GM12878 (cell line): Measurements from ENCODE around the gene CLIP3. TPM values are rescaled to one million over a fixed set of nuclear protein-coding genes. Genes with fewer than 3 reads are reported as not detected.
A peak's percentile ranks its signal among the peaks of the same experiment; 100 is the strongest.

Experiments
- ATAC-seq: fragments of 200-7000 bp; cut with Tn5 transposase; 3 replicates; pipeline ENCODE4 v1.9.1; 2020; ENCODE audit warnings: mild to moderate bottlenecking, moderate library complexity
- Bru-seq: library from RNA; stranded (reverse); fragments of 400-500 nt; gene quantifications from one replicate; lab custom pipeline; 2021; lab: Mats Ljungman, UMichigan
- BruChase-seq, 2 experiments: library from RNA; stranded (reverse); fragments of 400-500 nt; gene quantifications; one replicate each; lab custom pipeline; 2021; lab: Mats Ljungman, UMichigan
- BruUV-seq: library from RNA; stranded (reverse); fragments of 400-500 nt; replicated peaks from 2 replicates; lab custom pipeline; 2021; lab: Mats Ljungman, UMichigan
- CTCF ChIA-PET: fragments of 300-600 bp; sonication (Branson Sonifier 250); formaldehyde crosslinking; extraction: SDS; loops from one replicate; lab custom pipeline; 2021; ENCODE audit warnings: inconsistent platforms; lab: Yijun Ruan, JAX
- POLR2A ChIA-PET: fragments of 350-600 bp; formaldehyde crosslinking; extraction: SDS; loops from one replicate; lab custom pipeline; 2021; ENCODE audit warnings: inconsistent platforms; lab: Charles Lee
- RAD21 ChIA-PET: fragments of 300-600 bp; sonication (Branson Sonifier 250); formaldehyde crosslinking; loops from one replicate; lab custom pipeline; 2023; ENCODE audit warnings: antibody characterized with exemption; ENCODE audit not compliant: unreplicated experiment; lab: Charles Lee
- SMC1A ChIA-PET: fragments of 300-600 bp; sonication (Branson Sonifier 250); formaldehyde crosslinking; loops from one replicate; lab custom pipeline; 2023; ENCODE audit not compliant: unreplicated experiment, uncharacterized antibody; lab: Charles Lee
- DNase-seq: peaks from one replicate; pipeline ENCODE4 v3.0.0-alpha.2; 2011; ENCODE audit warnings: low read depth, low spot score
- FAIRE-seq: peaks from 3 replicates; lab custom pipeline; 2011; peaks lifted over from hg19 to GRCh38; lab: Jason Lieb, UNC
- H2AFZ ChIP-seq: 2 replicates; pipeline ENCODE4 v1.6.0; 2011; ENCODE audit warnings: low read depth, low read length, control low read depth; ENCODE audit not compliant: control insufficient read depth
- H3K27ac ChIP-seq: 2 replicates; pipeline ENCODE4 v1.5.1; 2011; ENCODE audit warnings: control low read depth; ENCODE audit not compliant: control insufficient read depth, insufficient read depth
- H3K27me3 ChIP-seq, 2 experiments: replicated peaks in 1 of 2; 2 replicates each; pipeline versions ENCODE4 v1.6.0 to v1.6.1; 2011; ENCODE audit warnings: low read length in 1 of 2; ENCODE audit not compliant: control insufficient read depth in 2 of 2, insufficient read depth in 2 of 2
- H3K36me3 ChIP-seq, 2 experiments: 2 replicates each; pipeline ENCODE4 v1.5.1; 2011; ENCODE audit warnings: low read length in 1 of 2; ENCODE audit not compliant: control insufficient read depth in 2 of 2, insufficient read depth in 2 of 2
- H3K4me1 ChIP-seq: 2 replicates; pipeline ENCODE4 v1.6.1; 2011; ENCODE audit warnings: mild to moderate bottlenecking, low read length, moderate library complexity, mixed read lengths; ENCODE audit not compliant: control insufficient read depth, insufficient read depth
- H3K4me2 ChIP-seq: 2 replicates; pipeline ENCODE4 v1.6.0; 2011; ENCODE audit warnings: control low read depth; ENCODE audit not compliant: control insufficient read depth, insufficient read depth
- H3K4me3 ChIP-seq: fragments of 200-600 bp; sonication (generic); 2 replicates; pipeline ENCODE4 v1.5.1; 2016
- H3K79me2 ChIP-seq: 2 replicates; pipeline ENCODE4 v1.6.0; 2011; ENCODE audit warnings: low read length; ENCODE audit not compliant: control insufficient read depth, insufficient read depth
- H3K9ac ChIP-seq: 2 replicates; pipeline ENCODE4 v1.8.0; 2011; ENCODE audit warnings: low read length, control low read depth, mixed read lengths; ENCODE audit not compliant: control insufficient read depth, insufficient read depth
- H3K9me3 ChIP-seq: replicated peaks from 3 replicates; pipeline ENCODE4 v1.5.1; 2011; ENCODE audit warnings: mild to moderate bottlenecking, low read length; ENCODE audit not compliant: control insufficient read depth, insufficient read depth
- H4K20me1 ChIP-seq: 2 replicates; pipeline ENCODE4 v1.6.0; 2011; ENCODE audit not compliant: control insufficient read depth, insufficient read depth
- EGR1 ChIP-seq, 2 experiments: IDR thresholded peaks; 1 replicate in 1 of 2; 2 replicates in 1 of 2; pipeline ENCODE4 v1.6.1; 2011 to 2012; ENCODE audit warnings: low read depth in 2 of 2, low read length in 2 of 2, borderline replicate concordance in 1 of 2, mild to moderate bottlenecking in 1 of 2, moderate library complexity in 1 of 2
- EZH2 ChIP-seq: IDR thresholded peaks from 2 replicates; pipeline ENCODE4 v1.6.1; 2012; ENCODE audit warnings: low read depth, mild to moderate bottlenecking, control low read depth, inconsistent platforms, low read length, borderline replicate concordance; ENCODE audit not compliant: control insufficient read depth
- POLR2A ChIP-seq: IDR thresholded peaks from 2 replicates; pipeline ENCODE4 v1.6.1; 2011; ENCODE audit warnings: low read depth, mild to moderate bottlenecking, low read length
- WGBS: methylation state at CpG from one replicate; pipeline ENCODE4 v1.1.6; 2016; ENCODE audit warnings: low lambda C conversion rate; ENCODE audit not compliant: insufficient replicate concordance, insufficient coverage; ENCODE audit errors: missing lambda C conversion rate; 5-methylcytosine and 5-hydroxymethylcytosine counted together
- in situ Hi-C: fragments of 300-500 bp; cut with MboI; formaldehyde crosslinking; loops from 9 replicates; pipeline ENCODE4 v1.14.3; 2018; ENCODE audit warnings: mixed read lengths
- intact Hi-C: fragments of 100-400 bp; cut with micrococcal nuclease; formaldehyde crosslinking; loops from one replicate; pipeline ENCODE4 v1.14.2; 2022; ENCODE audit not compliant: unreplicated experiment
- long read RNA-seq, 2 experiments: library from polyadenylated mRNA; unstranded; transcript quantifications; one replicate each; pipeline ENCODE4 v2.0.0, GENCODE V29; 2019 to 2020
- polyA minus RNA-seq, 3 experiments: library from RNA; depleted of rRNA, polyadenylated mRNA; stranded (reverse); fragments of >200 nt; gene quantifications; 2 replicates each; pipeline ENCODE4 v1.2.3, GENCODE V29; 2011
- polyA plus RNA-seq, 11 experiments: library from polyadenylated mRNA; depleted of rRNA in 4 of 11; unstranded in 6 of 11; stranded (reverse) in 5 of 11; fragments of >200 nt; fragmentation: Nextera tagmentation in 4 of 11; fragmentation: Illumina TruSeq in 1 of 11; extraction: Ambion mirVana in 4 of 11; extraction: Trizol in 1 of 11; gene quantifications; 1 replicate in 1 of 11; 2 replicates in 10 of 11; pipeline versions ENCODE4 v1.2.1 to v1.2.3, GENCODE V29; 2011 to 2016; ENCODE audit warnings: inconsistent platforms in 2 of 11, missing spikeins in 2 of 11, low read depth in 1 of 11
- total RNA-seq, 4 experiments: library from RNA; depleted of rRNA in 3 of 4; stranded (reverse); fragments of >200 nt in 3 of 4; fragmentation: Illumina TruSeq in 1 of 4; extraction: Trizol in 1 of 4; gene quantifications; 2 replicates each; pipeline versions ENCODE4 v1.2.1 to v1.2.3, GENCODE V29; 2013 to 2021

The CLIP3 gene
- total RNA-seq (2013; cell fraction: nucleolus; rRNA removed) = 1.0 and 1.1 TPM in 2 replicates
- total RNA-seq (2014; rRNA removed) (0.34 and 1.9 TPM in 2 replicates), total RNA-seq (2014; rRNA removed; fragmentation: Illumina TruSeq; extraction: Trizol) (0.14 and 0.27 TPM in 2 replicates), total RNA-seq (2021) (0.59 and 0.69 TPM in 2 replicates), polyA plus RNA-seq (2011; rRNA removed) (0.30 and 0.45 TPM in 2 replicates), polyA plus RNA-seq (2014; fragmentation: Illumina TruSeq; extraction: Trizol) (0.47 and 0.86 TPM in 2 replicates), polyA plus RNA-seq (2014; fragmentation: Nextera tagmentation; extraction: Ambion mirVana) (under 1 TPM in 1 of 2 experiments, not detected in 1; 0.09 TPM), polyA plus RNA-seq (2014; rRNA removed) (0.27 and 0.33 TPM in 2 replicates), polyA plus RNA-seq (2016; fragmentation: Nextera tagmentation; extraction: Ambion mirVana) (1 to 10 TPM; 1.9 to 2.7 TPM), polyA minus RNA-seq (2011; rRNA and poly(A)+ RNA removed) (0.51 and 1.7 TPM in 2 replicates), Bru-seq, nascent RNA (percentile 32 among the genes with signal in this experiment), BruChase-seq, experiment 1, labeled RNA remaining after a 6-hour chase (percentile 34 among the genes with signal in this experiment), BruChase-seq, experiment 2, labeled RNA remaining after a 2-hour chase (percentile 23 among the genes with signal in this experiment)
- 0.89 TPM for polyA plus RNA-seq (2011; ENCODE audit: low read depth)
- polyA plus RNA-seq (2011; cell fraction: cytosol; rRNA removed) = 0.24 and 0.57 TPM in 2 replicates
- polyA plus RNA-seq (2011; cell fraction: nucleus; rRNA removed) = 2.9 and 3.7 TPM in 2 replicates
- polyA plus RNA-seq (2012) = 1.8 and 1.9 TPM in 2 replicates
- polyA minus RNA-seq (2011; cell fraction: cytosol; rRNA and poly(A)+ RNA removed) = not detected in 2 replicates
- polyA minus RNA-seq (2011; cell fraction: nucleus; rRNA and poly(A)+ RNA removed) = 1.1 and 2.3 TPM in 2 replicates
- long read RNA-seq, experiment 1 = 0 reads
- long read RNA-seq, experiment 2, partial matches to known transcripts = 0 of 1 reads
- long read RNA-seq, experiment 2, other reads (novel, unspliced or antisense) = 1 of 1 reads

DNA sequence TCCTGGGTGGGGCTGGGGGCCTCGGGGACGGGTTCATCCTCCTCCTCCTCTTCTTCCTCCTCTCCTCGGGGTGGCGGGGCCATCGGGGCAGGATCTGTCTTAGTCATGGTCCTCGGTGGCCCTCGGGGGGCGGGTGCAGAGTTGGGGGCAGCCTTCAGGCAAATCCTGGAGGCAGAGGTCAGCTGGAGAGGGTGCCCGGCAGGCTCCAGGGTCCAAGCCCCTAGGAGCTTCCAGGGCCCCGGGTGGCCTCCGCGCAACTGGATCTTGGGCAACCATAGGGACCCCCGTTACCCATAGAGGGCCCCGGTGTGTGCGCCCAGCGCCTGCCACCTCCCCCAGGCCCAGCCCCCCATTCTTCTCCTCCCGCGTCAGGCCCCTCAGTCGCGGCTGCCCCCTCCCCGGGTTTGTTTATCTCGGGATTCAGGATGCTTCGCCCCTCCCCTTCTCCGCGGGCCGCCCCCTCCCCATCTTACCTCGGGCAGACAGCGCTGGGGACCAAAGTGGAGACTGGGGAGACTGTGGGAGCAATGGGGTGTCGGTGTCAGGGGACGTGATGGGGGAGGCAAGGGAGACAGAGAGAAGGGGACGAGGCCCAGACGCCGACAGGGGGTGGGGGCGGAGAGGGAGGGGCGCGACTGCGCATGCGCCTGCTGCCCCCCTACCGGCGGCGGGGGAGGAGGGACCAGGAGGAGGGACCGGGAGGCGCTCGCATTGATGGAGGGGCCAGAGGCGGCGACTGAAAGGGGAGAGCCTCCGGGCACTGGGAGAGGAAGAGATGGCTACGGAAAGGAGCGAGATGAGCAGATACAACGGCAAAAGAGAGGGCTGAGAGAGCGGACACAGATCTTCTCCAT, at the start of gene CLIP3:
TSS of gene CLIP3 (minus strand) at position 623 of the 854 bp plus-strand sequence. CDS start at position 107, 516 bp downstream.
- H2AFZ ChIP-seq = no peak within 1 kb of the TSS
- no TSS peak for BruUV-seq
- ATAC-seq (no peak), FAIRE-seq (no peak), DNase-seq (no peak)
- 46% methylated on average over 32 of the region's 51 CpGs for WGBS
- no peaks in the 10 kb centered on the region for H3K79me2 ChIP-seq
- no peaks in the 10 kb centered on the region for H3K4me1 ChIP-seq
- ChIA-PET RAD21 (no interaction called here), POLR2A (no interaction called here), SMC1A (no interaction called here), CTCF (no interaction called here)
- TF ChIP-seq EGR1 (IDR thresholded peaks at IDR 0.05; ENCODE audit: borderline replicate concordance in 1 of 2, low read depth in 2 of 2, low read length in 2 of 2) = peak in 1 of 2 experiments; percentile 20; a peak in 1 of 3 replicates
- 0 out of 2 replicates have a peak, but pooled peaks have one; percentile 18 for TF ChIP-seq POLR2A
- TF ChIP-seq EZH2 = no peak
- peak within 1 kb of the TSS; percentile 24; the same call in 1 of the 2 replicates for H3K4me3 ChIP-seq
- in situ Hi-C loops (no loop called here), intact Hi-C loops (no loop called here)
- H3K9ac ChIP-seq = no peak within 1 kb of the TSS
- no peak within 1 kb of the TSS for H3K4me2 ChIP-seq
- no peaks in the 10 kb centered on the region for H3K27me3 ChIP-seq
- H3K9me3 ChIP-seq = no peaks in the 10 kb centered on the region
- H3K36me3 ChIP-seq = no peaks in the 10 kb centered on the region; a peak in 2 of 4 replicates
- H3K27ac ChIP-seq = no peak within 1 kb of the TSS
- no peaks in the 10 kb centered on the region for H4K20me1 ChIP-seq
